H9 (cell line): Measurements from ENCODE around the gene ATP1A3. TPM values are rescaled to one million over a fixed set of nuclear protein-coding genes. Genes with fewer than 3 reads are reported as not detected.
A peak's percentile ranks its signal among the peaks of the same experiment; 100 is the strongest.

Experiments
- DNase-seq: peaks from one replicate; pipeline ENCODE4 v3.0.0-alpha.2; 2017
- H2AFZ ChIP-seq: one replicate; pipeline ENCODE4 v1.6.1; 2013; ENCODE audit warnings: mild to moderate bottlenecking, low read length, control low read depth, moderate library complexity
- H2AK5ac ChIP-seq: 2 replicates; pipeline ENCODE4 v1.6.1; 2013; ENCODE audit warnings: low read length, control low read depth, mixed read lengths; ENCODE audit not compliant: insufficient read length
- H2BK120ac ChIP-seq: one replicate; pipeline ENCODE4 v1.6.1; 2013; ENCODE audit warnings: low read depth, mild to moderate bottlenecking, low read length, control low read depth, inconsistent platforms; ENCODE audit not compliant: poor library complexity, severe bottlenecking
- H2BK12ac ChIP-seq: 2 replicates; pipeline ENCODE4 v1.6.1; 2013; ENCODE audit warnings: low read length, control low read depth, mixed read lengths, low read depth; ENCODE audit not compliant: insufficient read length
- H2BK15ac ChIP-seq: 2 replicates; pipeline ENCODE4 v1.6.1; 2013; ENCODE audit warnings: low read depth, low read length, control low read depth
- H2BK20ac ChIP-seq: one replicate; pipeline ENCODE4 v1.6.1; 2013; ENCODE audit warnings: low read depth, mild to moderate bottlenecking, low read length, control low read depth, inconsistent platforms; ENCODE audit not compliant: poor library complexity, severe bottlenecking
- H2BK5ac ChIP-seq: 2 replicates; pipeline ENCODE4 v1.6.1; 2013; ENCODE audit warnings: low read length, control low read depth, mixed read lengths; ENCODE audit not compliant: insufficient read length
- H3K14ac ChIP-seq: 2 replicates; pipeline ENCODE4 v1.6.1; 2013; ENCODE audit warnings: low read length, control low read depth; ENCODE audit not compliant: insufficient read depth
- H3K18ac ChIP-seq: 2 replicates; pipeline ENCODE4 v1.6.1; 2013; ENCODE audit warnings: low read depth, mild to moderate bottlenecking, mixed read lengths, low read length, control low read depth; ENCODE audit not compliant: insufficient read length
- H3K23ac ChIP-seq: 2 replicates; pipeline ENCODE4 v1.6.1; 2013; ENCODE audit warnings: low read length, control low read depth, mixed read lengths, low read depth; ENCODE audit not compliant: insufficient read length
- H3K23me2 ChIP-seq: 2 replicates; pipeline ENCODE4 v1.6.1; 2013; ENCODE audit warnings: low read depth, mild to moderate bottlenecking, mixed read lengths, low read length, control low read depth; ENCODE audit not compliant: insufficient read length, poor library complexity, severe bottlenecking
- H3K27ac ChIP-seq: 2 replicates; pipeline ENCODE4 v1.5.1; 2013; ENCODE audit warnings: low read length, control low read depth, mixed read lengths, low read depth; ENCODE audit not compliant: insufficient read length
- H3K27me3 ChIP-seq: 2 replicates; pipeline ENCODE4 v1.6.1; 2013; ENCODE audit warnings: low read length, control low read depth, inconsistent platforms; ENCODE audit not compliant: insufficient read depth
- H3K4ac ChIP-seq: 2 replicates; pipeline ENCODE4 v1.6.1; 2013; ENCODE audit warnings: low read depth, mild to moderate bottlenecking, control low read depth, inconsistent platforms, low read length, moderate library complexity
- H3K4me1 ChIP-seq: 2 replicates; pipeline ENCODE4 v1.6.1; 2013; ENCODE audit warnings: low read length, control low read depth, inconsistent platforms; ENCODE audit not compliant: insufficient read depth
- H3K4me2 ChIP-seq: 2 replicates; pipeline ENCODE4 v1.6.1; 2013; ENCODE audit warnings: low read length, control low read depth, mixed read lengths; ENCODE audit not compliant: insufficient read length, insufficient read depth
- H3K56ac ChIP-seq: 2 replicates; pipeline ENCODE4 v1.6.1; 2013; ENCODE audit warnings: low read depth, mild to moderate bottlenecking, mixed read lengths, low read length, control low read depth; ENCODE audit not compliant: insufficient read length
- H3K79me1 ChIP-seq: 2 replicates; pipeline ENCODE4 v1.6.1; 2013; ENCODE audit warnings: low read depth, mild to moderate bottlenecking, moderate library complexity, low read length, control low read depth, inconsistent platforms; ENCODE audit not compliant: insufficient read depth, poor library complexity, severe bottlenecking
- H3K79me2 ChIP-seq: 2 replicates; pipeline ENCODE4 v1.6.1; 2013; ENCODE audit warnings: low read length, control low read depth, inconsistent platforms; ENCODE audit not compliant: insufficient read depth
- H3K9ac ChIP-seq: 2 replicates; pipeline ENCODE4 v1.6.1; 2013; ENCODE audit warnings: low read length, control low read depth, mixed read lengths; ENCODE audit not compliant: insufficient read length; ENCODE audit errors: extremely low read depth
- H3K9me3 ChIP-seq: one replicate; pipeline ENCODE4 v1.6.1; 2013; ENCODE audit warnings: low read depth, low read length, inconsistent platforms; ENCODE audit not compliant: control insufficient read depth
- H3T11ph ChIP-seq: one replicate; pipeline ENCODE4 v1.6.1; 2013; ENCODE audit warnings: mild to moderate bottlenecking, low read length, control low read depth, inconsistent platforms
- H4K20me1 ChIP-seq: one replicate; pipeline ENCODE4 v1.6.1; 2013; ENCODE audit not compliant: control insufficient read depth, insufficient read length, insufficient read depth
- H4K5ac ChIP-seq: 2 replicates; pipeline ENCODE4 v1.6.1; 2013; ENCODE audit warnings: low read depth, mild to moderate bottlenecking, mixed read lengths, low read length, control low read depth; ENCODE audit not compliant: insufficient read length
- H4K8ac ChIP-seq: replicated peaks from 2 replicates; pipeline ENCODE4 v1.6.1; 2013; ENCODE audit warnings: low read length, control low read depth, mixed read lengths, low read depth; ENCODE audit not compliant: insufficient read length
- H4K91ac ChIP-seq: 2 replicates; pipeline ENCODE4 v1.6.1; 2013; ENCODE audit warnings: low read depth, mild to moderate bottlenecking, moderate library complexity, mixed read lengths, low read length, control low read depth; ENCODE audit not compliant: insufficient read length
- H3K27ac Mint-ChIP-seq, 3 experiments: 2 replicates in 2 of 3; 3 replicates in 1 of 3; pipeline ENCODE4 v1.8.0; 2020 to 2021; ENCODE audit warnings: mixed read lengths in 3 of 3, mild to moderate bottlenecking in 1 of 3, moderate library complexity in 1 of 3
- H3K27me3 Mint-ChIP-seq: 2 replicates; pipeline ENCODE4 v1.8.0; 2021; ENCODE audit warnings: low read depth, mild to moderate bottlenecking, moderate library complexity, mixed read lengths
- H3K36me3 Mint-ChIP-seq, 3 experiments: 2 replicates in 2 of 3; 3 replicates in 1 of 3; pipeline ENCODE4 v1.8.0; 2020 to 2021; ENCODE audit warnings: low read depth in 3 of 3, mixed read lengths in 3 of 3; ENCODE audit not compliant: insufficient read depth in 1 of 3
- H3K4me1 Mint-ChIP-seq, 2 experiments: 2 replicates each; pipeline ENCODE4 v1.8.0; 2020; ENCODE audit warnings: mixed read lengths in 2 of 2
- H3K4me3 Mint-ChIP-seq, 2 experiments: 2 replicates in 1 of 2; 3 replicates in 1 of 2; pipeline ENCODE4 v1.8.0; 2020 to 2021; ENCODE audit warnings: mild to moderate bottlenecking in 2 of 2, mixed read lengths in 2 of 2, moderate library complexity in 1 of 2
- H3K9me3 Mint-ChIP-seq, 2 experiments: 2 replicates in 1 of 2; 3 replicates in 1 of 2; pipeline ENCODE4 v1.8.0; 2020; ENCODE audit warnings: mild to moderate bottlenecking in 2 of 2, mixed read lengths in 2 of 2, moderate library complexity in 1 of 2
- WGBS: extraction: QIAGEN DNeasy Blood & Tissue Kit; methylation state at CpG from one replicate; pipeline ENCODE4 v1.1.7; 2013; ENCODE audit warnings: missing lambda C conversion rate, low lambda C conversion rate, mixed read lengths; ENCODE audit not compliant: insufficient read length; ENCODE audit errors: extremely low coverage; 5-methylcytosine and 5-hydroxymethylcytosine counted together
- total RNA-seq: library from RNA; stranded (reverse); gene quantifications from 2 replicates; pipeline ENCODE4 v1.2.1, GENCODE V29; 2021
- TF ChIP-seq, protein P1 (sequence below): fragments of 200-600 bp; sonication (generic); conservative IDR thresholded peaks from 3 replicates; pipeline ENCODE4 v1.8.0; 2021; ENCODE audit warnings: antibody characterized with exemption, mild to moderate bottlenecking

ATP1A3 gene
- total RNA-seq, 1 experiment from 2014 or later, result 11.6 TPM

DNA sequence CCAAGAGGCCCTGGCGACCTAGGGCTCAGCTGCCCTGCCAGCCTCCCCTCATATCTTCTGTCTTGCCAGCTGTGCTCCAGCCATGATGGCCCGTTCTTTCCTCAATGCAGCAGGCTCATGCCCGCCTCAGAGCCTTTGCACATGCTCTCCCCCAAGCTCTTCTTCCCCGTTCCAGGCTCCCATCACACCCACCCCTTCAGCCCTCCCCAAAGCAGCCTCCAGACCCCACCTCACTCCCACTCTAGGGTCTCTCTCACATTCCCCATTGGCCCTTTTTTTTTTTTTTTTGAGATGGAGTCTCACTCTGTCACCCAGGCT is 29.9 kb upstream of the ATP1A3 start:
- Histone ChIP-seq H3K56ac (no peak overlapping the region), H2AK5ac (no peak overlapping the region), H2BK15ac (no peak overlapping the region), H3K4me1 (no peaks in the 10 kb centered on the region), H3K79me1 (no peaks in the 10 kb centered on the region), H2BK20ac (no peak overlapping the region), H3K27me3 (no peaks in the 10 kb centered on the region), H3K14ac (no peak overlapping the region), H3T11ph (no peak overlapping the region), H2BK5ac (no peak overlapping the region), H2BK120ac (no peak overlapping the region), H3K4ac (no peak overlapping the region), H4K20me1 (no peaks in the 10 kb centered on the region), H2AFZ (no peak overlapping the region), H4K91ac (no peak overlapping the region), H3K79me2 (no peaks in the 10 kb centered on the region), H3K23me2 (no peaks in the 10 kb centered on the region), H3K4me2 (no peak overlapping the region), H2BK12ac (no peak overlapping the region), H3K23ac (no peak overlapping the region), H3K27ac (no peak overlapping the region), H3K18ac (no peak overlapping the region), H3K9ac (no peak overlapping the region), H3K9me3 (no peaks in the 10 kb centered on the region), H4K5ac (no peak overlapping the region), H4K8ac (no peak overlapping the region)
- H3K27ac Mint-ChIP-seq, result peak overlapping the region; percentile 28 to 92 (median 68); a peak in 5 of 7 replicates
- TF ChIP-seq, protein P1, sequence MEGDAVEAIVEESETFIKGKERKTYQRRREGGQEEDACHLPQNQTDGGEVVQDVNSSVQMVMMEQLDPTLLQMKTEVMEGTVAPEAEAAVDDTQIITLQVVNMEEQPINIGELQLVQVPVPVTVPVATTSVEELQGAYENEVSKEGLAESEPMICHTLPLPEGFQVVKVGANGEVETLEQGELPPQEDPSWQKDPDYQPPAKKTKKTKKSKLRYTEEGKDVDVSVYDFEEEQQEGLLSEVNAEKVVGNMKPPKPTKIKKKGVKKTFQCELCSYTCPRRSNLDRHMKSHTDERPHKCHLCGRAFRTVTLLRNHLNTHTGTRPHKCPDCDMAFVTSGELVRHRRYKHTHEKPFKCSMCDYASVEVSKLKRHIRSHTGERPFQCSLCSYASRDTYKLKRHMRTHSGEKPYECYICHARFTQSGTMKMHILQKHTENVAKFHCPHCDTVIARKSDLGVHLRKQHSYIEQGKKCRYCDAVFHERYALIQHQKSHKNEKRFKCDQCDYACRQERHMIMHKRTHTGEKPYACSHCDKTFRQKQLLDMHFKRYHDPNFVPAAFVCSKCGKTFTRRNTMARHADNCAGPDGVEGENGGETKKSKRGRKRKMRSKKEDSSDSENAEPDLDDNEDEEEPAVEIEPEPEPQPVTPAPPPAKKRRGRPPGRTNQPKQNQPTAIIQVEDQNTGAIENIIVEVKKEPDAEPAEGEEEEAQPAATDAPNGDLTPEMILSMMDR, result 0 out of 3 replicates have a peak, but pooled peaks have one; percentile 6
- peaks cover 32 to 60% (median 51%) of the 10 kb centered on the region in 3 experiments; a peak in 6 of 7 replicates for H3K36me3 Mint-ChIP-seq
- H3K27me3 Mint-ChIP-seq, result no peaks in the 10 kb centered on the region; the same call in 1 of the 2 replicates
- peaks cover 7 to 10% of the 10 kb centered on the region in 2 experiments for H3K4me1 Mint-ChIP-seq
- no CpG with 5 or more reads among the region's 4 CpGs for WGBS
- no peak for DNase-seq
- H3K9me3 Mint-ChIP-seq, result no peaks in the 10 kb centered on the region
- no peak overlapping the region for H3K4me3 Mint-ChIP-seq
